OCI-LY7 (cell line): ENCODE results near the gene CRY2.

Source experiments
- CTCF ChIP-seq: fragments of 200-600 bp; sonication (generic); conservative IDR thresholded peaks from 2 replicates; pipeline ENCODE4 v1.5.1; 2014; ENCODE audit warnings: mild to moderate bottlenecking, antibody characterized with exemption, low read length, moderate library complexity, mixed read lengths
- EZH2phosphoT487 ChIP-seq: fragments of 200-600 bp; sonication (generic); IDR thresholded peaks from 2 replicates; pipeline ENCODE4 v1.6.1; 2018; ENCODE audit warnings: low read depth, borderline replicate concordance, mild to moderate bottlenecking, mixed run types, antibody characterized with exemption, low read length, moderate library complexity, mixed read lengths

GRCh38 chr11:45818961-45819605, 28.2 kb upstream of the CRY2 start:
- TF ChIP-seq CTCF (no peak), EZH2phosphoT487 (no peak)
